ENCODE results near the gene BMP6. TPM values are rescaled to one million over a fixed set of nuclear protein-coding genes. Genes with fewer than 3 reads are reported as not detected.

Gene BMP6
- total RNA-seq, 2 experiments from 2014 or later: 0.38 to 1.1 TPM

DNA sequence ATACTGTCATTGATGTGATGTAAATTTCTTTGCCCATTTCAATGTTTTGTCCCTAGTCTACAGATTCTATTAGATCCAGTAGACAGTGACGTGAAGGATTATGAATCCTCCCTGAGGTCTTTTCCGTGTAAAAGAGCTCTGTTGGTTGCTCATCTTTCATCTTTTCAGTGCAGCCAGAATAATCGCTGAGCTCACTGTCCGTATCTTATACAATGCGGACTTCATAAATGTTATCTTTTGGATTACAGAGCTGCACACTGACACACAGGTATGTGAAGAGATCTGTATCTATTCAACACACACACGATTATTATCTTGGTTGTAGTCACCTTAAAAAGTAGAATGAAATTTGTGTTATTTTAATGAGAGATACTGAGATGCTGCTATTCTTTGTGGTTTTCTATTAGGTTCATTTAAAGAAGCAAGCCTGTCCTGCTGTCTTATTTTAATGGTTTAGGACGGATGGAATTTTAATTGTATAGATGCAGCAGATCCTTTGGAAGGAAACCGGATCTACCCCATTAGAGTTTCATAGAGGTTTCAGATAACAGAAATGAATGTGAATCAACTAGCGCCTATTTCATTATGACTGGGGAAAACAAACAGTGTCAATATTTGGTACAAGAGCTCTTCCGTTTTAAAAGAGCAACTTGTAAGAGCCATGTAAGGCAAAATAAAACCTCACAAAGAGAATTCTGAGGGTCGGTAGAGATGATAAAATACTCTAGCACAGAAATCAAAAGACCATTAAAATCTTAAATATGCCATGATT, 79.4 kb downstream of the BMP6 start:
- Histone ChIP-seq H3K4me2 (ENCODE audit: low read length) (no peak overlapping the region), H3K9me3 (ENCODE audit: low read length) (no peaks in the 10 kb centered on the region), H3K27ac (ENCODE audit: low read depth, low read length, poor library complexity, severe bottlenecking) (no peak overlapping the region), H3K36me3 (ENCODE audit: insufficient read depth, low read length) (no peaks in the 10 kb centered on the region), H3K9me2 (ENCODE audit: insufficient read depth, low read length) (no peaks in the 10 kb centered on the region), H3K4me3 (ENCODE audit: low read depth, low read length, poor library complexity, severe bottlenecking) (no peak overlapping the region), H3K79me2 (ENCODE audit: insufficient read depth, low read depth, low read length) (no peaks in the 10 kb centered on the region), H4K20me1 (ENCODE audit: insufficient read depth, low read length) (no peaks in the 10 kb centered on the region), H2AFZ (ENCODE audit: low read length) (no peak overlapping the region), H3K4me1 (ENCODE audit: insufficient read depth, low read length, poor library complexity, severe bottlenecking) (no peaks in the 10 kb centered on the region)
- no peak for DNase-seq (ENCODE audit: low spot score)
- TF ChIP-seq, protein P1, sequence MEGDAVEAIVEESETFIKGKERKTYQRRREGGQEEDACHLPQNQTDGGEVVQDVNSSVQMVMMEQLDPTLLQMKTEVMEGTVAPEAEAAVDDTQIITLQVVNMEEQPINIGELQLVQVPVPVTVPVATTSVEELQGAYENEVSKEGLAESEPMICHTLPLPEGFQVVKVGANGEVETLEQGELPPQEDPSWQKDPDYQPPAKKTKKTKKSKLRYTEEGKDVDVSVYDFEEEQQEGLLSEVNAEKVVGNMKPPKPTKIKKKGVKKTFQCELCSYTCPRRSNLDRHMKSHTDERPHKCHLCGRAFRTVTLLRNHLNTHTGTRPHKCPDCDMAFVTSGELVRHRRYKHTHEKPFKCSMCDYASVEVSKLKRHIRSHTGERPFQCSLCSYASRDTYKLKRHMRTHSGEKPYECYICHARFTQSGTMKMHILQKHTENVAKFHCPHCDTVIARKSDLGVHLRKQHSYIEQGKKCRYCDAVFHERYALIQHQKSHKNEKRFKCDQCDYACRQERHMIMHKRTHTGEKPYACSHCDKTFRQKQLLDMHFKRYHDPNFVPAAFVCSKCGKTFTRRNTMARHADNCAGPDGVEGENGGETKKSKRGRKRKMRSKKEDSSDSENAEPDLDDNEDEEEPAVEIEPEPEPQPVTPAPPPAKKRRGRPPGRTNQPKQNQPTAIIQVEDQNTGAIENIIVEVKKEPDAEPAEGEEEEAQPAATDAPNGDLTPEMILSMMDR (conservative IDR thresholded peaks at IDR 0.05; ENCODE audit: low read length): no peak
- TF ChIP-seq EZH2phosphoT487 (IDR thresholded peaks at IDR 0.05; ENCODE audit: borderline replicate concordance, low read depth, low read length): no peak
- intact Hi-C loops (cut with micrococcal nuclease; ENCODE audit: unreplicated experiment): no loop called here
- no TSS peak for BruUV-seq (replicated peaks)
- ChIA-PET CTCF (ENCODE audit: unreplicated experiment) (no interaction called here), POLR2A (interaction anchor here (0.6 to 1.3 kb wide), 2 partner anchors 39 to 193 kb away, joined by 3 to 4 read pairs; no protein-coding TSS in a partner anchor)

DNA sequence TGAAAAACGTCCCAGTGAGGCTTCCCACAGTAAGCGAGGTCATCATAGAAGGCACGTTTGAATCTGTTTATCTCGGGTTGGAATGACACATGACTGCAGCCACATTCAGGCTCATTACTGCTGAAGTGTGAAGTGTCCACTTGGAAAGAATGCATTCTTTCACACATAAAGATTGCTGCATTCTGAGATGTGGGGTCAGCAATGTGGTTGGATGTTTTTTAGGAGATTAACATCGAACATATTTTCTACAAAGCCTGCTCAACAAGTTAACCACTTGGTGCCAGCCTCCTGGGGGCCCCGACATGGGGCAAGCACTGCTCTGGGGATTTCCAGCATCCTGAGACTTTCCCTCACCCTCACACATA, 79.9 kb downstream of the BMP6 start:
- TF ChIP-seq EZH2phosphoT487 (IDR thresholded peaks at IDR 0.05; ENCODE audit: borderline replicate concordance, low read depth, low read length): no peak
- TF ChIP-seq, protein P1 (conservative IDR thresholded peaks at IDR 0.05; ENCODE audit: low read length): no peak
- intact Hi-C loops (cut with micrococcal nuclease; ENCODE audit: unreplicated experiment): no loop called here
- no peak for DNase-seq (ENCODE audit: low spot score)
- Histone ChIP-seq H4K20me1 (ENCODE audit: insufficient read depth, low read length) (no peaks in the 10 kb centered on the region), H3K4me1 (ENCODE audit: insufficient read depth, low read length, poor library complexity, severe bottlenecking) (no peaks in the 10 kb centered on the region), H3K9me3 (ENCODE audit: low read length) (no peaks in the 10 kb centered on the region), H3K4me3 (ENCODE audit: low read depth, low read length, poor library complexity, severe bottlenecking) (no peak overlapping the region), H2AFZ (ENCODE audit: low read length) (no peak overlapping the region), H3K27ac (ENCODE audit: low read depth, low read length, poor library complexity, severe bottlenecking) (no peak overlapping the region), H3K79me2 (ENCODE audit: insufficient read depth, low read depth, low read length) (no peaks in the 10 kb centered on the region), H3K4me2 (ENCODE audit: low read length) (no peak overlapping the region), H3K36me3 (ENCODE audit: insufficient read depth, low read length) (no peaks in the 10 kb centered on the region), H3K9me2 (ENCODE audit: insufficient read depth, low read length) (no peaks in the 10 kb centered on the region)
- no TSS peak for BruUV-seq (replicated peaks)
- ChIA-PET CTCF (ENCODE audit: unreplicated experiment) (no interaction called here), POLR2A (interaction anchor here (0.6 kb wide), 1 partner anchor 40 kb away, joined by 3 read pairs; no protein-coding TSS in a partner anchor)

DNA sequence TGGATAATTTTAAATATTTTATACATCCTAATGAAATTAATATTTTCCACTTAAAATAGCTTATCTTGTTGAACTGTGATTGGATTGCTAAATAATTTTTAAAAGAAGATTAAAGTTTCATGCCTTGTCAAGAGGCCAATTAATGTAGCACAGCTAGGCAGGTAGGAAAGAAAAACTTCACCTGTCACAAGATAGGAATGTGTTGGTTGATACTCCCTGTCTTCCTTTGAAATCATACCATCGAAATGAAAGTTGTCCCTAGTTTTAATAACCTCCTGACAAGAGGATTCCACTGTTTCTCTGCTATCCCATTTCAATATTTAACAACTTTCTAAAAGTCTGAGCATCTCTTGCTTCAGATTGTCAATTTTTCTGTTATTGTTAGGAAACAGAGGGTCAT, 80.8 kb downstream of the BMP6 start:
- H2AFZ ChIP-seq (ENCODE audit: low read length): no peak overlapping the region
- no peaks in the 10 kb centered on the region for H3K9me2 ChIP-seq (ENCODE audit: insufficient read depth, low read length)
- DNase-seq (ENCODE audit: low spot score): no peak
- ChIA-PET CTCF (ENCODE audit: unreplicated experiment) (no interaction called here), POLR2A (no interaction called here)
- no peaks in the 10 kb centered on the region for H3K79me2 ChIP-seq (ENCODE audit: insufficient read depth, low read depth, low read length)
- no TSS peak for BruUV-seq (replicated peaks)
- H3K4me3 ChIP-seq (ENCODE audit: low read depth, low read length, poor library complexity, severe bottlenecking): no peak overlapping the region
- TF ChIP-seq, protein P1 (conservative IDR thresholded peaks at IDR 0.05; ENCODE audit: low read length): no peak
- TF ChIP-seq EZH2phosphoT487 (IDR thresholded peaks at IDR 0.05; ENCODE audit: borderline replicate concordance, low read depth, low read length): no peak
- H3K9me3 ChIP-seq (ENCODE audit: low read length): no peaks in the 10 kb centered on the region
- H4K20me1 ChIP-seq (ENCODE audit: insufficient read depth, low read length): no peaks in the 10 kb centered on the region
- H3K36me3 ChIP-seq (ENCODE audit: insufficient read depth, low read length): no peaks in the 10 kb centered on the region
- no peaks in the 10 kb centered on the region for H3K4me1 ChIP-seq (ENCODE audit: insufficient read depth, low read length, poor library complexity, severe bottlenecking)
- H3K27ac ChIP-seq (ENCODE audit: low read depth, low read length, poor library complexity, severe bottlenecking): no peak overlapping the region
- no peak overlapping the region for H3K4me2 ChIP-seq (ENCODE audit: low read length)
- intact Hi-C loops (cut with micrococcal nuclease; ENCODE audit: unreplicated experiment): no loop called here

All from OCI-LY7 (cell line).